Keratinocyte (primary cell): ENCODE data around the gene EPB41L2. TPM values are rescaled to one million over a fixed set of nuclear protein-coding genes. Genes with fewer than 3 reads are reported as not detected.

Experiments used
- DNase-seq: peaks from one replicate; pipeline ENCODE4 v3.0.0-alpha.2; 2011; ENCODE audit warnings: low read depth, missing footprints, low spot score
- FAIRE-seq: peaks from 2 replicates; lab custom pipeline; 2011; peaks lifted over from hg19 to GRCh38; lab: Jason Lieb, UNC
- H2AFZ ChIP-seq: 2 replicates; pipeline ENCODE4 v1.6.0; 2012; ENCODE audit warnings: low read length, control low read depth, inconsistent platforms; ENCODE audit not compliant: control insufficient read depth
- H3K27ac ChIP-seq: 2 replicates; pipeline ENCODE4 v1.5.1; 2011; ENCODE audit warnings: low read length; ENCODE audit not compliant: control insufficient read depth, insufficient read depth
- H3K27me3 ChIP-seq: 3 replicates; pipeline ENCODE4 v1.6.0; 2011; ENCODE audit warnings: low read length; ENCODE audit not compliant: control insufficient read depth, insufficient read depth; ENCODE audit errors: extremely low read depth
- H3K36me3 ChIP-seq, 2 experiments: 2 replicates in 1 of 2; 3 replicates in 1 of 2; pipeline ENCODE4 v1.5.1; 2011; ENCODE audit warnings: low read length in 2 of 2, mild to moderate bottlenecking in 1 of 2; ENCODE audit not compliant: control insufficient read depth in 2 of 2, insufficient read depth in 2 of 2; ENCODE audit errors: extremely low read depth in 1 of 2
- H3K4me1 ChIP-seq: 3 replicates; pipeline ENCODE4 v1.5.1; 2011; ENCODE audit warnings: low read length; ENCODE audit not compliant: control insufficient read depth, insufficient read depth; ENCODE audit errors: extremely low read depth
- H3K4me2 ChIP-seq: 3 replicates; pipeline ENCODE4 v1.6.0; 2011; ENCODE audit warnings: low read depth, low read length; ENCODE audit not compliant: control insufficient read depth, insufficient read depth; ENCODE audit errors: extremely low read depth
- H3K4me3 ChIP-seq, 3 experiments: fragments of 200-600 bp in 1 of 3; sonication (generic) in 1 of 3; 2 replicates in 2 of 3; 3 replicates in 1 of 3; pipeline ENCODE4 v1.5.1; 2011 to 2016; ENCODE audit warnings: low read length in 3 of 3, mild to moderate bottlenecking in 3 of 3, control low read depth in 2 of 3, inconsistent platforms in 1 of 3, low read depth in 1 of 3, mixed read lengths in 1 of 3, mixed run types in 1 of 3, moderate library complexity in 1 of 3; ENCODE audit not compliant: control insufficient read depth in 2 of 3, insufficient read depth in 2 of 3; ENCODE audit errors: extremely low read depth in 1 of 3
- H3K79me2 ChIP-seq: 2 replicates; pipeline ENCODE4 v1.6.0; 2012; ENCODE audit warnings: low read length; ENCODE audit not compliant: control insufficient read depth, insufficient read depth
- H3K9ac ChIP-seq: 3 replicates; pipeline ENCODE4 v1.6.0; 2011; ENCODE audit warnings: low read length; ENCODE audit not compliant: control insufficient read depth, insufficient read depth; ENCODE audit errors: extremely low read depth
- H3K9me1 ChIP-seq: 3 replicates; pipeline ENCODE4 v1.6.0; 2011; ENCODE audit warnings: low read length; ENCODE audit not compliant: control insufficient read depth, insufficient read depth; ENCODE audit errors: extremely low read depth
- H3K9me3 ChIP-seq: 2 replicates; pipeline ENCODE4 v1.5.1; 2012; ENCODE audit warnings: low read depth, low read length; ENCODE audit not compliant: control insufficient read depth
- H4K20me1 ChIP-seq: 3 replicates; pipeline ENCODE4 v1.6.0; 2011; ENCODE audit warnings: low read length; ENCODE audit not compliant: control insufficient read depth, insufficient read depth; ENCODE audit errors: extremely low read depth
- CTCF ChIP-seq, 3 experiments: IDR thresholded peaks in 1 of 3; conservative IDR thresholded peaks in 1 of 3; optimal IDR thresholded peaks in 1 of 3; 2 replicates in 2 of 3; 3 replicates in 1 of 3; pipeline versions ENCODE3 to v1.5.1; 2011; ENCODE audit warnings: low read length in 3 of 3, mild to moderate bottlenecking in 3 of 3, moderate library complexity in 2 of 3, control low read depth in 1 of 3, inconsistent platforms in 1 of 3; ENCODE audit not compliant: insufficient read depth in 2 of 3; ENCODE audit errors: extremely low read depth in 1 of 3
- EZH2 ChIP-seq: IDR thresholded peaks from one replicate; pipeline ENCODE4 v1.6.1; 2012; ENCODE audit warnings: inconsistent platforms, mild to moderate bottlenecking, low read length, moderate library complexity
- dilution Hi-C: fragments of 300-500 bp; cut with MboI; formaldehyde crosslinking; loops from one replicate; pipeline ENCODE4 v1.7.0; 2020; ENCODE audit warnings: low sequenced_read_pairs; ENCODE audit not compliant: extremely low pct_ligation_motif_present
- polyA plus RNA-seq, 5 experiments: library from polyadenylated mRNA; depleted of rRNA in 3 of 5; stranded (reverse) in 3 of 5; stranded (forward) in 1 of 5; unstranded in 1 of 5; fragments of >200 nt; gene quantifications; 1 replicate in 1 of 5; 2 replicates in 3 of 5; 3 replicates in 1 of 5; pipeline versions ENCODE4 v1.2.1 to v1.2.3, GENCODE V29; 2011 to 2012; ENCODE audit warnings: missing spikeins in 2 of 5, low read depth in 1 of 5, low replicate concordance in 1 of 5

The EPB41L2 gene
- polyA plus RNA-seq, 1 donor (not counting 4 experiments of a cell fraction or from before 2014, with no cell fraction given), result 22.0 TPM

- Histone ChIP-seq H3K79me2 (no peaks in the 10 kb centered on the region), H3K4me3 (no peak overlapping the region), H4K20me1 (no peaks in the 10 kb centered on the region), H3K9me1 (no peaks in the 10 kb centered on the region), H3K36me3 (peaks cover 0 to 2% of the 10 kb centered on the region in 2 experiments), H3K27me3 (no peaks in the 10 kb centered on the region), H3K4me2 (no peak overlapping the region), H2AFZ (no peak overlapping the region), H3K9me3 (no peaks in the 10 kb centered on the region), H3K9ac (no peak overlapping the region), H3K27ac (no peak overlapping the region), H3K4me1 (peaks cover 2% of the 10 kb centered on the region)
- TF ChIP-seq CTCF (optimal IDR thresholded peaks at IDR 0.05 in 1 of 3, IDR thresholded peaks at IDR 0.05 in 1 of 3, conservative IDR thresholded peaks at IDR 0.05 in 1 of 3; ENCODE audit: extremely low read depth in 1 of 3, insufficient read depth in 2 of 3, low read length in 3 of 3), result no peak
- no peak for TF ChIP-seq EZH2
- DNase-seq (no peak), FAIRE-seq (no peak)
- dilution Hi-C loops, result no loop called here
Measured at GRCh38 chr6:130889423-130889822, 173.6 kb downstream of the EPB41L2 start.

DNA sequence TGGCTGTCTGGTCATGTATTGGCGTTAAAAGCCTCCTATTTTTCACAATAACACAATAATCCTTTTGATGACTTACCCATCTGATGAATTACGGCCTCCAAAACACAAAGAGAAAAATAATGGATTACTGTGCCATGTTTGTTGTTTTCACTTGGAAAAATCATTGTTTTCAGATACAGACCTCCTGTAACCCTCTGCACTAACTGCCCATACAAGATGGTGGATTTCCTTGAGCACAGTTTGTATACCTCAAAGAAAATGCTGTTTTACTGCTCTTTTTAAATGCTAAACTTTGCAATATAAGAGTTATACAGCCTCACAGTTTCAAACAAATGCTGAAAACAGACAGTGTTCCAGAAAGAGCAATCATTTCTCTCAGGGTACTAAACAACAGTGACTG is 174.8 kb downstream of the EPB41L2 start:
- dilution Hi-C loops, result no loop called here
- H2AFZ ChIP-seq, result no peak overlapping the region
- no peak overlapping the region for H3K4me2 ChIP-seq
- peaks cover 0 to 2% of the 10 kb centered on the region in 2 experiments for H3K36me3 ChIP-seq
- H3K4me1 ChIP-seq, result no peaks in the 10 kb centered on the region
- TF ChIP-seq EZH2 (no peak), CTCF (optimal IDR thresholded peaks at IDR 0.05 in 1 of 3, IDR thresholded peaks at IDR 0.05 in 1 of 3, conservative IDR thresholded peaks at IDR 0.05 in 1 of 3; ENCODE audit: extremely low read depth in 1 of 3, insufficient read depth in 2 of 3, low read length in 3 of 3) (no peak)
- no peaks in the 10 kb centered on the region for H4K20me1 ChIP-seq
- H3K79me2 ChIP-seq, result no peaks in the 10 kb centered on the region
- FAIRE-seq (no peak), DNase-seq (no peak)
- H3K9ac ChIP-seq, result no peak overlapping the region
- no peaks in the 10 kb centered on the region for H3K27me3 ChIP-seq
- H3K4me3 ChIP-seq, result no peak overlapping the region
- H3K9me3 ChIP-seq, result no peaks in the 10 kb centered on the region
- no peaks in the 10 kb centered on the region for H3K9me1 ChIP-seq
- H3K27ac ChIP-seq, result no peak overlapping the region
